ENCODE data around the gene TOP1.

Gene TOP1

GRCh38 chr20:41148942-41149341, 120.3 kb downstream of the TOP1 start:
- DNase-seq = no peak

GRCh38 chr20:41150664-41151063, 122.0 kb downstream of the TOP1 start:
- DNase-seq = no peak

DNA sequence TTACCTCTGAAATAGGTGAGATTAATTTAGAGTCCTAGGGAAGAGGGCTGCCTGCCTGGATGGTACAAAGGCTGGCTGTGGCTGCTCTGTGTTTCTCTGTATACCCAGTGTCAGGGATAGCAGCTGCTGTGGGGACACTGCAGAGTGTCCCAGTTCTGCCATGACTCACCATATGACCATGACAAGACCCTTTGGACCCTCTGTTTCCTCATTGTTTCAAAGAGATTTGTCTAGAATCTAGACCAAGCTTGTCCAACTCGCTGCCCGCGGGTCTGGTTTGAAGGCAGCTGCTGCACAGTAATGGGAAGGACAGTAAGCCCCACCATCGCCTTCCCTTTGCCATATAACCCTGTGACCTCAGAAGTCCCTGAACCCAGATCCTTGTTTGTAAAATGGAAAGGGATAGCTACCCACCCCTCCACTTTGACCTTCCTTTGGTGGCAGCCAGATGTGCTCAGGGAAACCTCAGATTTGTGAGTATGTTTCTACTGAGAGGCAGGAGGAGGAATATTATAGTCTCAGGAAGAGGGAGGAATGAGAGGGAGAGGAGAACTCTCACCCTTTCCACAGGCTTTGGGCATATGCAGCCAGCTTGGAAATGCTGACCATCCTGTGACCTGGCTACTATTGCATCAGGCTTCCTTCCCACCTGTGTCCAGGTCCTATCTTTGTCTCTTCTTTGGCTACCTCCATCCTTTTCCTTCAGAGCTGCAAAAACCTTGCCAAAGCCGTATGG, 122.7 kb downstream of the TOP1 start:
- DNase-seq = no peak

- DNase-seq = no peak
These were observed 123.6 kb downstream of the TOP1 start for GRCh38 chr20:41152108-41152757.

DNA sequence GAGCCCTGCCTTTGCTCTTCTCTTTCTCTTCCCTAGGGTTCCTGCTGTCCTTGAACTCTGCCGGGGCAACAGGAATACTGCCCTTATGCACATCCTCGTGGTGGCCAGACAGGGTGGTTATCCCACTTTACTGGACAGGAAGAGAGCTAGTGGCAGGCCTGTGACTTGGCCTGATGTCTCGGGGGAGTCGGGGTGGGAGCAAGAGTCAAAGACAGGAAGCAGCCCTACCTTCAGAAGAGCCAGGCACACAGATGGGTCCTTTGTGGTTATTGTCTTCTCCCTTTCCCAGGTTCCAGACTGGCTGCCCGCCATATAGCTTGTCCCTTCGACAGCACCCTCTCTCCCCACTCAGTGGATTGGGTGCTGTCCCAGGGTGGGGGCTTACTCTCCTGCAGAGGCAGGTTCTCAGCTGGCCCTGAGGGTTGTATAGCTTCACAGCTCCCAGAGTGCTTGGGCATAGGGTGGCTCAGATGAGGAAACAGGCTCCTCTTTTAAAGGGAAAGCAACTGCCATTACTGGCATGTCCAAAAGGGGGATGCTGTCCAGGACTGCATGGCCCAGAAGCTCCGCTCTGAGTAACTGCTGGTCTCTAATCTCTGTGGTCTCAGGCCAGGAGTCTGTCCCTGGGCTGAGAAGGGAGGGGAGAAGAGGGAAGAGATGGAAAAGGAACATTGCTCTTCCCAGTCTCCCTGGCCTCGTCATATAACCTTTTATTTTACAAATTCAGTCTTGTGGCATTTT, 126.0 kb downstream of the TOP1 start:
- no peak for DNase-seq

DNA sequence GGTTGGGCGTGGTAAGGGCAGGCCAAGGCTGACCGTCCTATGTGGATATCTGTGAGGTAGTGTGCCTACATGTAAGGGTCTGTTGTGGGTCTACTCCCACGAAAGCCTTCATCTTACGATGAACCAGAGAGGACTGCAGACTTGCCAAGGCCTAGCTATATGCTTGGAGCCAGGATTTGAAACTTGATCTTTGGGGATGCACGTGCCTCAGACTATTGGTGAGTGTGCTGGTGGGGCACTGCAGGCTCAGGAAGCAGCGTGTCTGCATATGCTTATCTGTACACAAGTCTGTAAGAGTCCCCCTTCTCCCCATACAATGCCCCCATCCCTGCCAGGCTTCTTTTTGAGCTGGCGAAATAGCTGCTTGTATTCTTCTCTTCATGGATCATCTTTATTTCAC, 126.6 kb downstream of the TOP1 start:
- no peak for DNase-seq

DNA sequence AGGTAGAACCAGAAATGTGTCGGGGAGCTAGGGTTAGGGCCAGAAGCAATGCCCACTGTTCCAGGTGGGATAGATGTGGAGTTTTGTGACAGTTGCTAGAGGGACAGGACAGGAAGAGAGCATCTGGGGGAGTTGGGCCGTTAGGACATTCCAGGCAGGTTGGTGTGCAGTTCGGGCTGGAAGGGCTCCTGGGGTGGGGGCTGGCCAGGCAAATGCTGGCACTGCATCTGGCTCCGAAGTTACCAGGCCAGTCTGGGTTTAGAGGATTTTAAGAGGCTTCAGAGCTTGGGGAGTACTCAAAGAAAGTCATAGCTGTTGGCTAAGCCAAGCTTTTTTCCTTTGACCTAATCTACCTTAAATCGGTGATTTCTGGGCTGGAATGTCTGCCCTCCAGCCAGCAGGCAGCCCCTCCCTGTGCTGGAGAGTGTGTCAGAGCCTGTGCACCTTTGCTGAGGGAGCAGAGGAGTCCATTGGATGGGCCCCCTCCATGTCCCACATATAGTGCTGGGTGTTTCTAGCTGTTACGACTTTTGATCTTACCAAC, 129.5 kb downstream of the TOP1 start:
- no peak for DNase-seq

DNA sequence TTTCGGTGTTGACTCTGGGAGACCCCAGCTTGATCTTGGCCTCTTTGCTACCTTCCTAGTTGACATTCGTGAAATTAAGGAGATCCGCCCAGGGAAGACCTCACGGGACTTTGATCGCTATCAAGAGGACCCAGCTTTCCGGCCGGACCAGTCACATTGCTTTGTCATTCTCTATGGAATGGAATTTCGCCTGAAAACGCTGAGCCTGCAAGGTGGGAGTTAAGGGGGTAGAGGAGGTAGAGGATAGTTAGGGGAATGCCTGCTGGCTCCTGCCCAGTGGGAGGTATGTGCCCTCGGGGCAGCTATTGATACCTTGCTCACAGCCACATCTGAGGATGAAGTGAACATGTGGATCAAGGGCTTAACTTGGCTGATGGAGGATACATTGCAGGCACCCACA, 130.9 kb downstream of the TOP1 start:
- no peak for DNase-seq

- no peak for DNase-seq
These were observed 132.1 kb downstream of the TOP1 start for GRCh38 chr20:41160686-41161085.

DNA sequence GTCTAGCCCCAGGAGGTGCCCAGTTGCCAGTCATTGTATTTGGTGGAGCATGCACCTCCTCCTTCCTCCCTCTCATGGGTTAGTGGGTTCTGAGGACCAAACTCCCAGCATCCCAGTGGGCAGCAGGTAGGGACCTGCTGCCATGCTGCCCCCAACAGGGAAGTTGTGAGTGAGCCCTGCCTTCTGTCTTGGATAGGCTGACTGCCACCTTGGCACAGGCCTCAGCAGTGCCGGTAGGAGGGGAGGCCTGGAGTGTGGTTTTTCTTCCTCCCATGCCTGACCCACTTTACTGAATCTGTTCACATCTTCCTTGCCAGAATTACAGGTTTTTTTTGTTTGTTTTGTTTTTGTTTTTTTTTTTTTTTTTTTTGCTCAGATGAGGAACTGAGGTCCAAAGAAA, 133.3 kb downstream of the TOP1 start:
- no peak for DNase-seq

GRCh38 chr20:41162396-41162795, 133.8 kb downstream of the TOP1 start:
- DNase-seq = no peak

DNA sequence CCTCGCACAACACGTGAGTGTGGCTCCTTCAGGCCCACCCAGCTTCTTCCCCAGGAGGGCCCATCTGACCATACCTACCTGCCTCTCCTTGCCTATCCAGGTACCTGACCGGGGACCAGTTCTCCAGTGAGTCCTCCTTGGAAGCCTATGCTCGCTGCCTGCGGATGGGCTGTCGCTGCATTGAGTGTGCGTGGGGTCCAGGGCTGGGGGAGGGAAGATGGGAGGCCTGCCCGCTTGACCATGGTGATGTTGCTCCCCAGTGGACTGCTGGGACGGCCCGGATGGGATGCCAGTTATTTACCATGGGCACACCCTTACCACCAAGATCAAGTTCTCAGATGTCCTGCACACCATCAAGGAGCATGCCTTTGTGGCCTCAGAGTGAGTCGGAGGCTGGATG, 135.2 kb downstream of the TOP1 start:
- DNase-seq = no peak

DNA sequence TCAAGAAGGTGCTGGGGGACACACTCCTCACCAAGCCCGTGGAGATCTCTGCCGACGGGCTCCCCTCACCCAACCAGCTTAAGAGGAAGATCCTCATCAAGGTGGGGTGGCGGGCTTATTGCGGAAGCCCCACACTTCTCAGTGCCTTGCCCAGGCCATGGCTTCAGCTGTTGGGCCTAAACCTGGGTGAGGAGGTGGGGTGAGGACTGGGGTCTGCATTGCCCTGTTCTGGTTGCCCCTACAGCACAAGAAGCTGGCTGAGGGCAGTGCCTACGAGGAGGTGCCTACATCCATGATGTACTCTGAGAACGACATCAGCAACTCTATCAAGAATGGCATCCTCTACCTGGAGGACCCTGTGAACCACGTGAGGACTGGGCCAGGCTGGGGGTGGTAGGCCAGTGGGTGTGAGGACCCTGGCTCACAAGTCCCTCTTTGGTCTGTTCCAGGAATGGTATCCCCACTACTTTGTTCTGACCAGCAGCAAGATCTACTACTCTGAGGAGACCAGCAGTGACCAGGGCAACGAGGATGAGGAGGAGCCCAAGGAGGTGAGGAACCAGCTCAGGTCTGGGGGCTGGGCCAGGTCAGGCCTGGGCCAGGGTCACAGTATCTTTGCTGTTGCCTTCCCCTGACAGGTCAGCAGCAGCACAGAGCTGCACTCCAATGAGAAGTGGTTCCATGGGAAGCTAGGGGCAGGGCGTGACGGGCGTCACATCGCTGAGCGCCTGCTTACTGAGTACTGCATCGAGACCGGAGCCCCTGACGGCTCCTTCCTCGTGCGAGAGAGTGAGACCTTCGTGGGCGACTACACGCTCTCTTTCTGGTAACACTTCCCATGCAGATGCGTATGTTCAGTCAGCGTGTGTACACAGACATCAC, 136.6 kb downstream of the TOP1 start:
- DNase-seq = no peak

DNA sequence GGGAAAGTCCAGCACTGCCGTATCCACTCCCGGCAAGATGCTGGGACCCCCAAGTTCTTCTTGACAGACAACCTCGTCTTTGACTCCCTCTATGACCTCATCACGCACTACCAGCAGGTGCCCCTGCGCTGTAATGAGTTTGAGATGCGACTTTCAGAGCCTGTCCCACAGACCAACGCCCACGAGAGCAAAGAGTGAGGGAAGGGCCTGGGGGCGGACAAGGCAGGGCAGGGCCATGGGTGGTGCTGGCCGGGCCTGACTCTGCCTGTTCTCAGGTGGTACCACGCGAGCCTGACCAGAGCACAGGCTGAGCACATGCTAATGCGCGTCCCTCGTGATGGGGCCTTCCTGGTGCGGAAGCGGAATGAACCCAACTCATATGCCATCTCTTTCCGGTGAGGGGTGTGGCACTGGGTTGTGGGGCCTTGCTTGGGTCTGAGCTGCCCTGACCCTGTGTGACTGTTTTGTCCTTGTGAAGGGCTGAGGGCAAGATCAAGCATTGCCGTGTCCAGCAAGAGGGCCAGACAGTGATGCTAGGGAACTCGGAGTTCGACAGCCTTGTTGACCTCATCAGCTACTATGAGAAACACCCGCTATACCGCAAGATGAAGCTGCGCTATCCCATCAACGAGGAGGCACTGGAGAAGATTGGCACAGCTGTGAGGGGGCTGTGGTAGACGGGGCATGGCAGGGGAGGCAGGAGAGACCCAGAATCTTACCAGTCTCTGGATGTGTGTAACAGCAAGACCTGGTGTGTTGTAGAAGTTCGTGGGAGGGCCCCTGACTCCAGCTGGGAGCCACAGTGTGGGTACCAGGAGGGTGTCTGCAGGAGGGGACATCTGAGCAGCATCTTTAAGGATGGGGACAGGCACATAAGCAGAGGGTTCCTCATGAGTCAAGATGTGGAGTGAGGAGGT, 137.8 kb downstream of the TOP1 start:
- DNase-seq = no peak

DNA sequence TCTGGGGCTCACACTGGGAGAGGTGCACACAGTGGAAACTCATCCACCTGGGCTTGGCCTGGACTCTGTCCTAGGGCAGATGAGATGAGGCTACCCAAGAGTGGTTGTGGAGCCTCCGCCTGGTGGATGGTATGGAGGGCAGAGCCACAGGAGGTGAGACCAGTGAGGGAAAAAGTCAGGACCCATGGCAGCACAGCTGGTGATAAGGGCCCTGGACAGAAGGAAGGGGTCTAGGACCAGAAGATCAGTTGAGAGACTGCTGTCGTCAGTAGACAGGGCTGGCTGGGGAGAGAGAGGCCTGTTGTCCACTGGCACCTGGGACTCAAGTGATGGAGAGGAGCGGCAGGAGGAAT, 138.5 kb downstream of the TOP1 start:
- DNase-seq = no peak

- DNase-seq = no peak
These were observed 139.0 kb downstream of the TOP1 start for GRCh38 chr20:41167481-41168253.

DNA sequence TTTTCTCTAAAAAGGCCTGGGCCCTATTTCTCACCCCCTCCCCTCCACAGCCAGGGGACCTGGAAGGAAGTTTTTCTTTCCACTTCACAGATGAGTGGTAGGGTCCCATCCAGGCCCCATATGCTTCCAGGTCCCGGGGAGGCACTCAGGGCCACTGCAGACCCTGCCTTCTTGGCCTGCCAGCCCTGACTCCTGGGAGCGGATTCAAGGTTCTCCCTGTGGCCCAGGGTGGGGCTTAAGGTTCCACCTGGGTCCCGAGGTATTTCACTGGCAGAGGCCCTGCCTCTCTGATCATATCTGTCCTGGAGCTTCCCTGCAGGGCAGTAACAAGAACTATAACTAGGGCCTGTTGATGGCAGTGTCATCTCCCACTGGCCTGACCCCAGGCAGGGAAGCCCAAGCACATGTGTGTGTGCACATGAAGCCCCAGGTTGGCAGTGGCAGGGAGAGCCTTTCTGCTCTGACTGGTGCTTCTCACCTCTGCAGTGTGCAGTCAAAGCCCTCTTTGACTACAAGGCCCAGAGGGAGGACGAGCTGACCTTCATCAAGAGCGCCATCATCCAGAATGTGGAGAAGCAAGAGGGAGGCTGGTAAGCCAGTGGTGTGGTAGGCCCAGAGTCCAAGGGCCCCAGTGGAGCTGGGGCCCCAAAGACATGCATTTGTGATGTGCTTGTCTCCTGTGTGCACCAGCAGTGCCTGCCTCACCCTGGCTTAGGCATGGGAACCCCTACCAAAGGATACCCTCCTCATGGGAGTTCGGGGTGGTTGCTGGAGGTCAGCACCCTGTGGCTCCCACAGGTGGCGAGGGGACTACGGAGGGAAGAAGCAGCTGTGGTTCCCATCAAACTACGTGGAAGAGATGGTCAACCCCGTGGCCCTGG, 139.9 kb downstream of the TOP1 start:
- no peak for DNase-seq

DNA sequence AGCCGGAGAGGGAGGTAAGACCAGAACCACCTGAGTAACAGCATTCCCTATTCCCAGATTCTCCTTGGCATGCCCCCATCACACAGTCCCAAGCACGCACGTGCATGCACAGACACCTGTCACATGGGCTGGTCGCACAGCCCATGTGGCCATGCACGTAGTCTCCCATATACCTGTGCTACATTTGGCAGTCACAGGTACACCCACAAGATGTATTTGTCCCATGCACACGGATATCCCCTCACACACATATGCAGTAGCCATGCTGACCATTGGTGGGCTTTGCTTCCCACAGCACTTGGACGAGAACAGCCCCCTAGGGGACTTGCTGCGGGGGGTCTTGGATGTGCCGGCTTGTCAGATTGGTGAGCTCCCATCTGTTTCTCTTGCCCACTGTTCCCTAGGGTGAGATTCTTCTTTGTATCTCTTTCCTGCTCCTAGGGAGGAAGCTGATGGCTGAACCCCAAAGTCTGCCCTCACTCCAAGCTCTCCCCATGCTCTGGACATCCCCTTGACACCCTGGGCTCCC, 140.6 kb downstream of the TOP1 start:
- DNase-seq = no peak

GRCh38 chr20:41169791-41170351, 141.2 kb downstream of the TOP1 start:
- DNase-seq = peak; percentile 33
